ENCODE data around the gene SERTM2. TPM values are rescaled to one million over a fixed set of nuclear protein-coding genes. Genes with fewer than 3 reads are reported as not detected.

Gene SERTM2
- total and polyA plus RNA-seq, 2 of the 4 experiments (the other 2 are of a cell fraction) = under 0.01 to 0.03 TPM

DNA sequence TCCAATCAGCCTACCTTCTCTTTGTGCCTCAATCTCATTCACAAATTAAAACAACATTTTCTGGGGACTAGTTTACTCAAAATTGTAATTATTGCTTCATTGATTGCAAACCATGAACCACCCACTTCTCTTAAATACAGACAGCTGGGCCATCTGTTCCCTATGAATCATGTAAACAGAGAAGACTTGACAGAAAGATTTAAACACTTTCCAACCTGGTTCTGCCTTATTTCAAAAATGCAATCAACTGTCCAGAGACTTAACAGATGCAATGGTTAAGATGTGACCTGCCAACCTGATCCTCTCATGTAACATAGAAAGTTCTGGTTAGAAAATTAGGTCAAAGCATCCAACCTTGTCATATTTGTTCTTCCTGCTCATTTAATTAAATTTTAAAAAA, 20.8 kb upstream of the SERTM2 start:
- BruUV-seq (replicated peaks) = no TSS peak
- Histone ChIP-seq H2AFZ (replicated peaks; ENCODE audit: low read length, poor library complexity) (no peak overlapping the region), H2AK9ac (replicated peaks; ENCODE audit: low read depth, low read length, poor library complexity) (no peak overlapping the region), H4K5ac (ENCODE audit: low read depth, low read length) (no peak overlapping the region), H3K9ac (ENCODE audit: low read depth, low read length) (no peak overlapping the region), H3K4me1 (ENCODE audit: control insufficient read depth, insufficient read depth, low read length) (no peaks in the 10 kb centered on the region), H4K20me1 (ENCODE audit: insufficient read depth, low read length) (no peaks in the 10 kb centered on the region), H2BK5ac (ENCODE audit: low read depth, low read length, poor library complexity, severe bottlenecking) (no peak overlapping the region), H3K18ac (ENCODE audit: low read depth, low read length) (no peak overlapping the region), H2BK15ac (ENCODE audit: low read depth, low read length) (no peak overlapping the region), H3K36me3 (ENCODE audit: control insufficient read depth, insufficient read depth, low read length) (no peaks in the 10 kb centered on the region), H3K27ac (ENCODE audit: insufficient read depth, low read length) (no peak overlapping the region), H3K4me3 (ENCODE audit: insufficient read depth, low read depth, low read length) (no peak overlapping the region), H3K9me3 (ENCODE audit: control insufficient read depth, insufficient read depth, low read length) (no peaks in the 10 kb centered on the region), H3K9me1 (ENCODE audit: insufficient read depth, low read length) (no peaks in the 10 kb centered on the region), H3K4ac (ENCODE audit: low read depth, low read length) (no peak overlapping the region), H3K79me1 (ENCODE audit: low read depth in 1 of 2, low read length in 2 of 2) (no peaks in the 10 kb centered on the region), H3K23ac (ENCODE audit: low read depth, low read length) (no peak overlapping the region), H3K4me2 (ENCODE audit: low read depth, low read length) (no peak overlapping the region), H2BK20ac (ENCODE audit: low read depth, low read length) (no peak overlapping the region), H4K91ac (ENCODE audit: insufficient read depth, low read depth, low read length) (no peak overlapping the region), H2AK5ac (ENCODE audit: low read depth, low read length) (no peak overlapping the region), H3K14ac (replicated peaks; ENCODE audit: low read depth, low read length) (no peak overlapping the region), H3K56ac (ENCODE audit: extremely low read depth, insufficient read depth, low read length) (no peak overlapping the region), H3K27me3 (ENCODE audit: control insufficient read depth, insufficient read depth, low read length) (peaks cover 2% of the 10 kb centered on the region; the same call in 1 of the 2 replicates), H4K8ac (ENCODE audit: low read depth in 2 of 2, low read length in 2 of 2) (no peak overlapping the region), H2BK120ac (ENCODE audit: low read depth, low read length) (no peak overlapping the region)
- DNase-seq (no peak), ATAC-seq (ENCODE audit: low read depth) (no peak)
- in situ Hi-C loops (cut with MboI; ENCODE audit: low sequenced_read_pairs) (no loop called here), dilution Hi-C loops (cut with HindIII; ENCODE audit: low sequenced_read_pairs, unreplicated experiment) (no loop called here), intact Hi-C loops (cut with micrococcal nuclease) (no loop called here)
- POLR2A ChIA-PET (ENCODE audit: unreplicated experiment) = no interaction called here
- TF ChIP-seq MAZ (IDR thresholded peaks at IDR 0.05; ENCODE audit: borderline replicate concordance, low read depth, low read length) = no peak
- no peak for TF ChIP-seq SMC3 (IDR thresholded peaks at IDR 0.05; ENCODE audit: low read depth, low read length)
- TF ChIP-seq MXI1 (IDR thresholded peaks at IDR 0.05; ENCODE audit: borderline replicate concordance, low read depth, low read length) = no peak
- no peak for TF ChIP-seq MAFK (IDR thresholded peaks at IDR 0.05; ENCODE audit: low read depth, low read length)
- no peak for TF ChIP-seq BHLHE40 (IDR thresholded peaks at IDR 0.05; ENCODE audit: low read depth, low read length)
- TF ChIP-seq POLR2A (IDR thresholded peaks at IDR 0.05; ENCODE audit: low read depth, low read length) = no peak
- TF ChIP-seq RCOR1 (IDR thresholded peaks at IDR 0.05; ENCODE audit: insufficient replicate concordance, low read length) = no peak
- TF ChIP-seq RFX5 (IDR thresholded peaks at IDR 0.05; ENCODE audit: low read depth, low read length) = no peak
- no peak for TF ChIP-seq CEBPB (IDR thresholded peaks at IDR 0.05; ENCODE audit: low read depth, low read length)
- no peak for TF ChIP-seq FOS (IDR thresholded peaks at IDR 0.05; ENCODE audit: low read depth, low read length)
- CTCF ChIA-PET = no interaction called here

Data from IMR-90 (cell line).